KOPT-K1 (cell line): Measurements from ENCODE around the gene RASL11A.

Experiments
- H3K27ac ChIP-seq: fragments of 200-600 bp; sonication (generic); 2 replicates; pipeline ENCODE4 v1.5.1; 2016; ENCODE audit warnings: antibody characterized with exemption, mild to moderate bottlenecking, low read depth, low read length; ENCODE audit not compliant: poor library complexity, severe bottlenecking
- H3K36me3 ChIP-seq: fragments of 200-600 bp; sonication (generic); 2 replicates; pipeline ENCODE4 v1.5.1; 2017; ENCODE audit warnings: antibody characterized with exemption, mild to moderate bottlenecking, low read length, moderate library complexity; ENCODE audit not compliant: insufficient read depth
- H3K9me3 ChIP-seq: fragments of 200-600 bp; sonication (generic); 2 replicates; pipeline ENCODE4 v1.5.1; 2017; ENCODE audit warnings: antibody characterized with exemption, low read length, mild to moderate bottlenecking; ENCODE audit not compliant: insufficient read depth, poor library complexity, severe bottlenecking

Gene RASL11A

DNA sequence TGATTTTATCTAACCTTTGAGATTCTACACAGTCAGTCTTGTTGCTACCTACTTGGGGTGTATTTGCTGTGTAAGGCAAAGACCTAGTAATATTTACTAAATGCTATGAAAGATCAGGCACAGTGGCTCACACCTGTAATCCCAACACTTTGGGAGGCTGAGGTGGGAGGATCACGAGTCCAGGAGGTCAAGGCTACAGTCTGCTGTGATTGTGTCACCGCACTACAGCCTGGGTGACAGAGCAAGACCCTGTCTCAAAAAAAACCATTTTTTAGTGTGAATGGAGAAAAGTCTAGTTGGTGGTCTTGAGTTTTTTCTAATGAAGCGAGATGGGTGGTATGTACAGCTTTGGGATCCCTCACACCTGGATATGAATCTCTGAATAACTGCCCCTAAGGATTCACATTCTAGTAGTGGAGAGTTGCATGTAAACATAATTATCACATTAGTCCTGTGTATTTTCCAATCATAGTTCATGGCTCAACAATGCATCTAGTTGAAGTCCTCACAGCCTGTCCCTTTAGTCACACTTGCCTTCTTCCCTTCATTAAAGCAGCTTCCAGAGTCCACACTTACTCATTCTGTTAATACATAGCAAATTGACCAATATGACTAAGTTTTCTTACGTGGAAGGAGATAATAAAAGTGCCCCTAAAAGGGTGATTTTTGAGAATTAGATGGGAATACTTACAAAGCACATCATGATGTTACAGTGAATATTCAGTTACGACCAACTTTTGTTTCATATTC, 11.8 kb upstream of the RASL11A start:
- no peaks in the 10 kb centered on the region for H3K9me3 ChIP-seq
- peaks cover 93% of the 10 kb centered on the region for H3K36me3 ChIP-seq
- no peak overlapping the region for H3K27ac ChIP-seq

DNA sequence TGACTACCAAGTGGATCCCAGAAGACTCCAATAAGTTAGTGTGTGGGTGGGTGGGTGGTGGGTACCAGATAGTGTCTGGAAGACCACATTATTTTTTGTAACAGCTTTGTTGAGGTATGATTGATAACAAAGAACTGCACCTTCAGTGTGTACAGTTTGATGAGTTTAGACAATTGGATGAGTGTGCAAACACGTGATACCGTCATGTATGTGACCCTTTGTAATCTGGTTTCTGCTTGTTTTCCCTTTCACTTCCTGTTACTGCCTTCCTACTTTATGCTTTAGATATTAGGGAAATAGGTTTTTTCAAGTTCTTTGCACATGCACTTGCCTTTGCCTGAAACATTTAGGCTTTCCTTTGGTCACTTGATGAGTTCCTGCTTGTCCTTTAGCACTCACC, 10.8 kb upstream of the RASL11A start:
- H3K9me3 ChIP-seq: no peaks in the 10 kb centered on the region
- peaks cover 91% of the 10 kb centered on the region for H3K36me3 ChIP-seq
- H3K27ac ChIP-seq: no peak overlapping the region

DNA sequence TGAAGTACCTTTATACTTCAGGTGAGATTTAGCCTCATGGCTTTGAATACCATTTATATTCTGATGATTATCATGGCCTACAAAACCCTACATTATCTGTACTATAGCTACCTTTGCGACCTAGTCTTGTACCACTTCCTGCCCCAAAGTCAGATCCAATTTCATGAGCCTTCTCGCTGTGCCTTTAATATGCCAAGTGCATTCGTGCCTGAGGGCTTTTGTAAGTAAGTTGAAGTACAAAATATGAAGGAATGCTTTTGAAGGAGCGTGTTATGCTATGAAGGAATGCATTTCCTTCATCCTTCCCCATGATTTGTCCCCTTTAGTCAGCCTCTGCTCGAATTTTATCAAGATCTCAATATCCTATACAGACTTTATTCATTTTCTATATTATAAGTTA, 9.2 kb upstream of the RASL11A start:
- peaks cover 85% of the 10 kb centered on the region for H3K36me3 ChIP-seq
- H3K27ac ChIP-seq: no peak overlapping the region
- H3K9me3 ChIP-seq: no peaks in the 10 kb centered on the region

DNA sequence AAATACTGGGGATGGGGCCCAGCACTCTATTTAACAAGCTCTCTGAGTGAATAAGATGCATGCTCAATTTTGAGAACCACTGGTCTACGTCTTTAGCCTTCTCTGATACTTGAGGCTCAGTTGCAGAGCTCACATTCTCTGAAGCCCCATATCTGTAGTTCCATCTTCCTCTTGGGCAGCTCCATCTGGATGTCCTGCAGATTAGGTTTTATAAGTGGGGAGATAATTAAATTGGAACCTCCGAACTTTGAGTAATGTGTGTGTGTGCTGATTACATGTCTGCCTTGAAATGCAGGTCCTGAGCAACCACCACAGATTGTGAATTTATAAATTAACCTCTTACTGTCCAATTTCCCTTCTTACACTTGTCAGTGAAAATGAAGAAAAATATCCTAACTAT, 7.2 kb upstream of the RASL11A start:
- Histone ChIP-seq H3K36me3 (peaks cover 75% of the 10 kb centered on the region), H3K9me3 (no peaks in the 10 kb centered on the region), H3K27ac (no peak overlapping the region)

DNA sequence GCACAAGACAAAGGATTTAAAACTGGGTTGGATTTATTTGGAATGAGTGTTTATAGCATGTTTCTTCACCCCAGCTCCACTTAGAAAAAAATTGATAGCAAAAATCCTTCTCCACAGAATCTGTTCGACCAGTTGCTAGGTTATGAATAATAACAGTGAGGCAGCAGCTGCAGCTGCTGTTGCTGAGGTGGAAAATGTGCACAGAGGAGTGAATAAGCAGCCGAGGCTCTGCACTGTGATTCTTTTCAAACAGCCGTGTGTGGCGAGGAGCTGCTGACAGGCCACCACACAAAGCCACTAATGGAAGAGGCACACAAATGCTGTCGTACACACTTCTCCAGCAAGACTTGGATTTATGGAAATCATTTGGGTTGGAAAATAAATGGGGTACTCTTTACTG, 6.4 kb upstream of the RASL11A start:
- Histone ChIP-seq H3K27ac (no peak overlapping the region), H3K9me3 (no peaks in the 10 kb centered on the region), H3K36me3 (peaks cover 67% of the 10 kb centered on the region)

DNA sequence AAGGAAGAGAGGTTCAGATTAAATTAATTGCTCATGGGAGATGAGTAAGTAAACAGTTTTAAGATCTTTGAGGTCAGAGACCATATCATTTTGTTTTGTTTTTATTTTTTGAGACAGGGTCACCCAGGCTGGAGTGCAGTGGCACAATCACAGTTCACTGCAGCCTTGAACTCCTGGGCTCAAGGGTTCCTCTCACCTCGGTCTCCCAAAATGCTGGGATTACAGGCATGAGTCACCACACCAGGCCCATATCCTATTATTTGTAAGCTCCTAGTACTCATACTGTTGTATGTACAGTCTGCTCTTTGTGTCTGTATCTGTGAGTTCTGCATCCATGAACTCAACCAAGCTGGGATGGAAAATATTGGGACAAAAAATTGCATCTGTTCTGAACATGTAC, 6.0 kb upstream of the RASL11A start:
- Histone ChIP-seq H3K9me3 (no peaks in the 10 kb centered on the region), H3K27ac (no peak overlapping the region)

DNA sequence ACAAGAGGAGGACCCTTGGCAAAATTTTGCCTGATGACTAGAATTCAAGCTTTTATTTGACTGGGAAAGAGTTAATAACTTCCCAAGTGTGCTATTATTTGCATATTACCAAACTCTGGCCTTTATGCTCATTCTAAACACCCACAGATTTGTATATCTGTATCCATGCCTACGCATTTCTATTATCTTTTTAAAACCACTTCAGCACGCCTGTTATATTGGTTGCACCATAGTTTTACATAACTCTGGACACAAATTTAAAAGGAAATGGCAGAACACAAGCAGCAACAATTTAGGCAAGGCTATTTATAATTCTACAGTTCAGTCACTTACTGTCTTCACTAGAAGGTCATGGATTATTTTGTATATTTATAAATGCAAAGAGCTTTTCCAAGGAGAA, 3.7 kb upstream of the RASL11A start:
- Histone ChIP-seq H3K27ac (no peak overlapping the region), H3K9me3 (no peaks in the 10 kb centered on the region), H3K36me3 (peaks cover 40% of the 10 kb centered on the region)

More for the DNA sequence above, 6.0 kb upstream of the RASL11A start:
- peaks cover 63% of the 10 kb centered on the region for H3K36me3 ChIP-seq

DNA sequence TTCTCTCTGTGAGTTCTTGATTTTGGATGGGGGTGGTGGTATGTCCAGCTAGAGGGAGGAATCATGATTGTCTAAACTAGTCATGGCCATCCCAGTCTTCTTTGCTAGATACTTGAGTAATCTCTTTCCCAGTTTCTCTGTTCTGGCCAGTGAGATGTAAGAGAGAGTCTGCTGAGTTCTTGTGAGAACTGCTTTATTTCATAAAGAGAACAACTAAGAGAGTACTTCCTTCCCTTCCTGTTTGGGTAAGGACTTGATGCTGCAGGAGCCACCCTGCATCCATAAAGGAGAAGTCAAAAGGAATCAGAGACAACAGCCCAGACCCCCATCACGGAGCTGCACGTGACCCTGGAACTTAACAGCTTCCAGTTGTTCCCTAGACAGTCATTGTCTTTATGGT, 3.0 kb upstream of the RASL11A start:
- H3K36me3 ChIP-seq: peaks cover 33% of the 10 kb centered on the region
- H3K27ac ChIP-seq: no peak overlapping the region
- no peaks in the 10 kb centered on the region for H3K9me3 ChIP-seq

DNA sequence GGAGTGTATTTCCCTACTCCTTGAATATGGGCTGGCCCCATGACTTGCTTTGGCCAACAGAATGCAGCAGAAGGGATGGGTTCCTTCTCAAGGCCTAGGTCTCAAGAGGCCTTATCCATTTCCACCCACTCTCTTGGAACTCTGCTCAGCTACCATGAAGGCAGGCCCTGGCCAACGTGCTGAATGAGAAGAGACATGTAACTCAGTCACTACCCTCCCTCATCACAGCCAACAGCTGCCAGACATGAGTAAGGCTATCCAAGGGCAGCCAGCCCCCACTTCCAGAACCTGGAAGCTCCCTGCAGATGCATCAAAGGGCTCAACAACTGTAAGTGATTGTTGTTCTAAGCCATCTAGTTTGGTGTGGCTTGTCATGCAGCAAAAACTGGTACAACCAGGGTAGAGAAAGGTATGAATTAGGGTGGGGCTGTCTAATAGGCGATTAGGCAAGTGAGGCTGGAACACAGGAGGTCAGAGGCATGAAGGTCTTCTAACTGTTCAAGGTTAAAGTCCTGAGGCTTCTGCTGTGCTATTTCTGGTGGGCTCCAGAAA, 1.4 kb upstream of the RASL11A start:
- Histone ChIP-seq H3K27ac (no peak overlapping the region), H3K9me3 (no peaks in the 10 kb centered on the region), H3K36me3 (peaks cover 27% of the 10 kb centered on the region)

DNA sequence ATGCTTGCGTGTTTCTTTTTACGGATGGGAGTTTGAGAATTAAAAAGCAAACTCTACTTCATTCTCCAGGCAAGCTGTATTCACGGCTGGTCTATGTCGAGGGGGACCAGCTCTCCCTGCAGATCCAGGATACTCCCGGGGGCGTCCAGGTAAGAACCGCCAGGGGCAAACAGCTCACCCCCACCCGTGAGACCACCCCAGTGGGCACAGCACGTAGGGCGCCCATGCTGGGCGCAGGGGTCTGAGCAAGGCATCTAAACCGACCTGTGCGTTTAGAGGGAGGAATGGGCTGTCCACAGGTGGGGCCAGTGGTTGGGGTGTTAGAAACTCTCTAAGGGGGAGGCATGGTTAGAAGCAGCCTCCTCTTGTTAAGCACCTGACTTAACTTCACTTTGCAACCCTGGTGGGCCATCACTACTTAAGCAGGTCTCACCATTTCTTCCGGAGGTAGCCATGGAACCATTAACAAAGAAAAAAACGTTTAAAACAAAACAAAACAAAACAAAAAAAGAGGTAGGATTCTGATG, 1.0 kb downstream of the RASL11A start:
- no peaks in the 10 kb centered on the region for H3K9me3 ChIP-seq
- H3K36me3 ChIP-seq: 0 out of 2 replicates have a peak, but pooled peaks cover 9% of the 10 kb centered on the region
- H3K27ac ChIP-seq: no peak overlapping the region

DNA sequence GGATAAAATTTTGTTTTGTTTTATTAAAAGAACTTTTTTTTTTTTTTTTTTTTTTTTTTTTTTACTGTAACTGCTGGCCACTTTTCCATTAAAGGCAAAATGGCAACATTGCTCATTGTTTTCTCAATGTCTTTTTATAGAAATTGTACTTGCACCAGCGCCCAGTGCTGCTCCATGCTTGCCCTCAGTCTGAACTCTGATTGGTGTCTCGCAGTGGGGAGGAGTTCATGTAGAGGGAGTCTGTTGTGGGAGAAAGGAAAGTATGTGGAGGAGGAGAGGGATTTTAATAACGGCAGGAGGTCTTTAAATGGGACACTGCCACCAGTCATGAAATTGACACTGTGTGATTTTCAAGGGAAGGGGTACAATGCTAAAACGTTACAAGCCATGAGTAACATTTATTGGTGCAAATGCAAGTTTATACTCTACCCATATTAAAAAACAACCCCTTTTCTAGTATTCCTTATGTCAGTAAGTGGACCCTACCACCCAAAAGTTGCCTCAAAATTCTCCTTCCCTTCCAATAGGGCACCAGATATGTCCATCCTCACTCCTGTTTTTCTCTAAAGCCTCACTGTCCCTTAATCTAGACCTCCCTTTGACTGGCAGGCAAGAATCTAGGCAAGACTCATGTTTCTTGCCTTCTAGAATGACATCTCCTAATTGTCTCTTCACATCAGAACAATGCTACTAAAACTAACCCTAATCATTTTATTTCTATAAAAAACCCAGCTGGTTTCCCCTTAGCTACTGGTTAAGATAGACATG, 3.2 kb downstream of the RASL11A start:
- H3K36me3 ChIP-seq: no peaks in the 10 kb centered on the region
- H3K27ac ChIP-seq: no peak overlapping the region
- no peaks in the 10 kb centered on the region for H3K9me3 ChIP-seq

DNA sequence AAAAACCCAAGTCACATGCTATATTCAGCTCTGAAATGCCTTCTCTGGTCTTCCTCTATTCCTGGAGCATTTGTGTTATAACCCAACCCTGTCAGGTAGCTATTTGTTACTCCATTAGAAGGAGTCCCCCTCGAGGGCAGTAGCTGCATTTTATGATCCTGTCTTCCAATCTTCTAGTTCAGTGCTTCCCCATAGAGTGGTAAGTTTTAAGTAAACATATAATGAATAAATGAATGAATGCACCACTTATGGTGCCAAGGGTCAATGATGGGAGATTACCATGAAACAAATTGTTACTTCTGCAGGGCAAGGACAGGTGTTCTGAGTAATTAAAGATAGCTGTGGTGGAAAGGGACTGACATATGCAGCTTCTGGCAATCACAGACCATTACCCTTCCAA, 4.0 kb downstream of the RASL11A start:
- Histone ChIP-seq H3K27ac (no peak overlapping the region), H3K36me3 (no peaks in the 10 kb centered on the region), H3K9me3 (no peaks in the 10 kb centered on the region)

DNA sequence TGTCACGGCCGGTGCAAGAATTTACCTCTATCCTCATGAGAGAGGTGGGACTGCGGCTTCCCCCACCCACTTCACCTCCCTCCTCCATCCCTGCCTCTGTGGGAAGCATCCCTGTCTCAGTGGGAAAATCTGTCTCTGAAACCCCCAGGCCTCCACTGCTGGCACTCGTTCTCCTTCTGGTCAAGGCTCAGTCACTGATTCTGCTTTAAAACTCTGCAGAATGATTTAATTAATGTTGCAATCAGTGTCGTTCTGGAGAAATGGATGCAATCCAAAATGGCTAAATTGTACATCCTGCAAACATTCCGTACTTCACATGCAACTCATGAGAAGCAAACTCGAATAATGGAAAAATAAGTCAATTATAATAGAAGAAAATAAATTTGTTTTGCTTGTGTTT, 5.6 kb downstream of the RASL11A start:
- Histone ChIP-seq H3K27ac (no peak overlapping the region), H3K9me3 (no peaks in the 10 kb centered on the region), H3K36me3 (no peaks in the 10 kb centered on the region)

DNA sequence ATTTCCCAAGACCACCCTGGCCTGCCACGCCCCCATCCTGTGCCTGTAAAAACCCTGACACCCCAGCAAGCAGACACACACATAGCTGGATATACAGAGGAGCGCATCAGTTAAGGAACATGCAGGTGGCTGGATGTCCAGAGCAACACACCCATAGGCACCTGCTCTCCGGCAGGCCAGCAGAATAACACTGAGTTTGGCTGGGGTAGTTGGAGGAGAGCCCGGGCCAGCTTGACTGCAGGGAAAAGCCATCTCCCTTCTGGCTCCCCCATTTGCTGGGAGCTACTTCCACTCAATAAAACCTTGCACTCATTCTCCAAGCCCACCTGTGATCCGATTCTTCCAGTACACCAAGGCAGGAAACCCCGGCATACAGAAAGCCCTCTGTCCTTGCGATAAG, 8.9 kb downstream of the RASL11A start:
- H3K36me3 ChIP-seq: no peaks in the 10 kb centered on the region
- H3K9me3 ChIP-seq: no peaks in the 10 kb centered on the region
- no peak overlapping the region for H3K27ac ChIP-seq

DNA sequence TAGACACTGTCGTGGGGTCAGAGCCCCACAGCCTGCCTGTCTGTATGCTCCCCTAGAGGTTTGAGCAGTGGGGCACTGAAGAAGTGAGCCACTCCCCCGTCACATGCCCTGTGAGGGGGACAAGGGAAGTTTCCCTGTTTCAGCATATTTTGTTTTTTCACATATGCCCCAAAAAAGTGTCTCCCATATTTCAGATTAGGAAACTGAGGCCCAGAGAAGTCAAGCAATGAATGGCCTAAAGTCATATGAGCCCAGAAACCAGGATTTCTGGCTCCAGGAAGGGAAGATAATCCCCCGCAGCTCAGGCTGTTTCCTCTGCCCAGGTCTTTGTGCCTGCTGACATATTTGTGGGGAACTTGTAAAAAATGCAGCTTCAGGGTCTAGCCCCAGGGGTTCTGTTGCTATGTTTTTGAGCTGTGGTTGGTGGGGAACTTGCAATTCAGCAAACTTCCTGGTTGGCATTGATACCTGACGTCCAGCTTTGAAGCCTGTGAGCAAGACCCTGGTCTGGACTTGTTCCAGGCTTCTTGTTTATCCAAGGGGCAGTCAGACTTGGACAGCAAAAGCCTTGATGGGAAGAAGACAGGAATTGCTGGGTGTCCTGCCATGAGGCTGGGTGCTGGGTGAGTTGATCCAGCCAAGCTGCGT, 9.5 kb downstream of the RASL11A start:
- H3K27ac ChIP-seq: no peak overlapping the region
- no peaks in the 10 kb centered on the region for H3K9me3 ChIP-seq
- H3K36me3 ChIP-seq: no peaks in the 10 kb centered on the region
